Measurements from ENCODE around the gene ASNSD1.
"Not testable (repeated sequence)": the region's sequence is repeated elsewhere in the genome, so short reads cannot be mapped to it uniquely, and the experiment has no call there.

Gene ASNSD1

DNA sequence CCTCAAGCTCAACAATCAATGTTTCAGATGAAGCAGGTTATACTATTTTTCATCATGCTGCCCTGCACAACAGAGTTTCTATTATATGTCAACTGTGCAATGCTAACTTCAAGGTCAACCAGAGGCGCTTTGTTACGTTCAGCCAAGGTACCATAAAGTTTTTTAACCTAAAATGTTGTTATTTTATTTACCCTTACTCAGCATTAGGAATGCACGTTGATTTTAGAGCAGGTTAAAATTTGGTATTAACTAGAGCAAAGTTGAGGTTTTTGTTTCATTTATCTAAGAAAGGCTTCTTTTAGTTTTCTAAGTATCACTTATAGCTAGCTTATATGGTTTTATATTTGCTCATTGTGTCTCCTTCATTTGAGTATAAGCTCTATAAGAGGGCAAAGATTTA is 35.0 kb downstream of the ASNSD1 start:
- DNase-seq = no peak

DNA sequence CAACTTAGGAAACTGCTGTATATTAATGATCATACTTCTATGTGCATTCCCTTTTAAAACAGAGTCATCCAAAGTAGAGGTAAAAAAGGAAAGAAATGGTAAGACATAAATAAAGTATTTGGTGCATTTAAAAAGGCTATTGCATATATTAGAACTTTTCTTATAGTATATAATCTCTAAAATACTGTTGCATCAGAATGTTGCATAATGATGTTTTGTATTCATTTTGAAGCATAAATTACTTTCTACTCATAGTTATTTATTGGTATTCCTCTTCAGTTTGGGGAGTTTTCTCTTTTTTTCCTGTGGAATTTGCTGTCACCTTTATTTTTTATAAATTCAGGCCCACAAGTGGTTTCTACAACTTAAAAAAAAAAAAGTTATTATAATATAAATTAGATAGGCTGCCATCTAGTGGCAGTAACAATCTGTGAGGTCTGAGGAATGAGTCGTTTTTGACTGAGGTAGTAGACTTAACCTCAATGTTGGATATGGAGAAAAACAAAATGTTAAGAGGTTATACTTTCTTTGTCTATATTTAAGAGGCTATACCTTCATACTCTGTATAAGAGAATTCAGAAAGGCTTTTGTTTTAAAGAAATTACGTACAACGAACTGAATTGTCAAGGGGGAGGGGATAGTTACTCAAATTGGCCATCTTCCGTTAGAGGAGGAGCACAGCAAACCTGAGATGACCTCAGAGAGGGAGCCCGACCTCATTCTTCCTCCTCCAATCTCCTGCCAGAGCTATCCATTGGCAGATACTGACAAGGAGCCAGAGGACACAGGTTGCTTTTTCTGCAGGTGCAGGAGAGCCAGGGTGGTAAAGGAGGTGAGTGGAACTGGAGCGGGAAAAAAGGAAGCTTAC is 37.0 kb downstream of the ASNSD1 start:
- DNase-seq = no peak

DNA sequence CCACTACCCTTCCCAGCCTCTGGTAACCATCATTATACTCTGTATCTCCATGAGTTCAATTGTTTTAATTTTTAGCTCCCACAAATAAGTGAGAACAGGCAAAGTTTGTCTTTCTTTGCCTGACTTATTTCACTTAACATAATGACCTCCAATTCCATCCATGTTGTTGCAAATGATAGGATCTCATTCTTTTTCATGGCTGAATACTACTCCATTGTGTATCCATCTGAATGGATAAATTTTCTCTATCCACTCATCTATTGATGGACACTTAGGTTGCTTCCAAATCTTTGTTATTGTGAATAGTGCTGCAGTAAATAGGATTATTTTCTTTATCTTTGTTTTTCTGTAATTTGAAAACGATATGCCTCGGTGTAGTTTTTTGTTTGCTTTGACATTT is 39.4 kb downstream of the ASNSD1 start:
- no peak for DNase-seq

DNA sequence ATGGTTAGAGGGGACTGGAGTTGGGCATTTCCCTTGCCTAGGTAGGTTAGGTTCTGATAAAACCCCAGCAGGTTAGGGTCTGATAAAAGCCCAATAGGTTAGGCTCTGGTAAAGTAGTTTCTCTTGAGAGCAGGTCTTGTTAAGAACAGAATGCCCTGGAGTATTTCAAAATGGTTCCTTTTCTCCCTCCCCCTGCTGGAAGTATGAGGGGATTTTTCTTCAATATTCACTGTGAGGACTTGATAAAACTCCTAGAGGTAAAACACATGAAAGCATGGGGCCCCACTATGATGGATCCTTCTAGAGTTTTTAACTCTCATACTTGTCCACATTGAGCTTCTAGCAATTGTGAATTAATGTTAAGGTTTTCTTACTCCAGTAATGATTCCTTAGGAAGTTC is 40.8 kb downstream of the ASNSD1 start:
- DNase-seq = no peak

DNA sequence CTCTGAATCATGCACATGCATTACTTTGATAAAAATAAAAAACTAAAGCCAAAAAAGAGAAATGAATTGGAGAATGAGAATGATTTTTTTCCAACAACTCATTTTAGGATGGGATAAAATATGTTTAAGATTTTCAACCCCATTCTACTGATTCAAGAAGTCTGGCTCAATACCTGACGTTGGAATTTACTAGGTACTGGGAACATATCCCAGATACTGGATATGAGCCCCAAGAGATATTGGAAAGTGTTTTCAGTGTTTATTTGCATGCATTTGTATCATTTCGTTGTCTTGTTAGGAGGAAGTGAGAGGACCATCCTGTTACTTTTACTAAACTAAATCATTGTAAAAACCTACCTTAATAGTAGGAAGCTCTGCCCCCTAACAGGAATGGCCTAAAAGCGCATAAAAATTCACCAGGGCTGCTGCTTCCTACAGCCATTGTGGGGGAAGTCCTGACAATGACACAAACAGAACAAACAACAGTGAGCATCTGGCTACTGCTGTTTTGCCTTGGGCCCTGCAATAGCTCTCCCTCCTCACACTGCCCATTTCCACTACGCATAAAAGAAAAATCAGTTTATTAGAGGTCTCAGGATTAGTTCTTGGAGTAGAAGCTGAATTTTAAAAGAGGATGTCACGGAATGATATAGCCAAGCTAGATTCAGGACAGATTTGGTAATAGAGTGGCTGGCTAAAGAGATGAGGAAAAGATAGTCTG is 48.4 kb downstream of the ASNSD1 start:
- no peak for DNase-seq

DNA sequence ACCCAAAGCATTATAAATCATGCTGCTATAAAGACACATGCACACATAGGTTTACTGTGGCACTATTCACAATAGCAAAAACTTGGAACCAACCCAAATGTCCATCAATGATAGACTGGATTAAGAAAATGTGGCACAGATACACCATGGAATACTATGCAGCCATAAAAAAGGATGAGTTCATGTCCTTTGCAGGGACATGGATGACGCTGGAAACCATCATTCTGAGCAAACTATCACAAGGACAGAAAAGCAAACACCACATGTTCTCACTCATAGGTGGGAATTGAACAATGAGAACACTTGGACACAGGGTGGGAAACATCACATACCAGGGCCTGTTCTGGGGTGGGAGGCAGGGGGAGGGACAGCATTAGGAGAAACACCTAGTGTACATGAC is 56.3 kb downstream of the ASNSD1 start:
- DNase-seq = not testable (repeated sequence)

DNA sequence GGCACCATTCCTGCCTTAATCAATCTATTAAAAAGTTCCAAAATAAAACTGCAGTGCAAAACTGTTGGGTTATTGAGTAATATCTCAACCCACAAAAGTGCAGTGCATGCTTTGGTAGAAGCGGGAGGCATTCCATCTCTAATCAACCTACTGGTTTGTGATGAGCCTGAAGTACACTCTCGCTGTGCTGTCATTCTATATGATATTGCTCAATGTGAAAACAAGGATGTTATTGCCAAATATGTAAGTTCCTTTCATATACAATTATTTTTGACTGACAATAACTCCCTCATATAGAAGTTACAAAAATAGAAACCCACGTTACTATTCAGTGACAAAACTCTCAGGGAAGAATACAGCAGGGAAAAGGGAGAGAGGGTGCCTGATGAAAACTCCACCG is 58.3 kb downstream of the ASNSD1 start:
- DNase-seq = no peak

Data from activated CD4-positive, alpha-beta T cell treated with anti-CD3 and anti-CD28 coated beads for 1 hour (primary cell).